ENCODE results near the gene PEPD.

GRCh38 chr19:33345163-33345562 lies 176.4 kb downstream of the PEPD start:
- TF ChIP-seq POLR2A (IDR thresholded peaks at IDR 0.05; ENCODE audit: low read length): no peak
- TF ChIP-seq GATA1 (IDR thresholded peaks at IDR 0.05; ENCODE audit: low read depth, low read length): no peak

All from erythroblast (primary cell).